ENCODE data around the gene PLEKHA8.

Gene PLEKHA8

GRCh38 chr7:30172451-30172850 is 144.2 kb downstream of the PLEKHA8 start:
- no peak for TF ChIP-seq POLR2A (IDR thresholded peaks at IDR 0.05; ENCODE audit: low read length)
- no peak for TF ChIP-seq GATA1 (IDR thresholded peaks at IDR 0.05; ENCODE audit: low read depth, low read length)
- DNase-seq: no peak

- DNase-seq: peak; percentile 31 to 33
- TF ChIP-seq POLR2A (IDR thresholded peaks at IDR 0.05; ENCODE audit: low read length): no peak
- no peak for TF ChIP-seq GATA1 (IDR thresholded peaks at IDR 0.05; ENCODE audit: low read depth, low read length)
These were observed 145.1 kb downstream of the PLEKHA8 start for GRCh38 chr7:30173058-30173897.

GRCh38 chr7:30175180-30175579 is 147.0 kb downstream of the PLEKHA8 start:
- no peak for DNase-seq
- TF ChIP-seq POLR2A (IDR thresholded peaks at IDR 0.05; ENCODE audit: low read length): no peak
- no peak for TF ChIP-seq GATA1 (IDR thresholded peaks at IDR 0.05; ENCODE audit: low read depth, low read length)

- no peak for TF ChIP-seq GATA1 (IDR thresholded peaks at IDR 0.05; ENCODE audit: low read depth, low read length)
- no peak for DNase-seq
These were observed 147.5 kb downstream of the PLEKHA8 start for GRCh38 chr7:30175636-30176147.

- DNase-seq: peak; percentile 14 to 47
- TF ChIP-seq POLR2A (IDR thresholded peaks at IDR 0.05; ENCODE audit: low read length): no peak
- no peak for TF ChIP-seq GATA1 (IDR thresholded peaks at IDR 0.05; ENCODE audit: low read depth, low read length)
These were observed 148.4 kb downstream of the PLEKHA8 start for GRCh38 chr7:30176463-30177109.

DNA sequence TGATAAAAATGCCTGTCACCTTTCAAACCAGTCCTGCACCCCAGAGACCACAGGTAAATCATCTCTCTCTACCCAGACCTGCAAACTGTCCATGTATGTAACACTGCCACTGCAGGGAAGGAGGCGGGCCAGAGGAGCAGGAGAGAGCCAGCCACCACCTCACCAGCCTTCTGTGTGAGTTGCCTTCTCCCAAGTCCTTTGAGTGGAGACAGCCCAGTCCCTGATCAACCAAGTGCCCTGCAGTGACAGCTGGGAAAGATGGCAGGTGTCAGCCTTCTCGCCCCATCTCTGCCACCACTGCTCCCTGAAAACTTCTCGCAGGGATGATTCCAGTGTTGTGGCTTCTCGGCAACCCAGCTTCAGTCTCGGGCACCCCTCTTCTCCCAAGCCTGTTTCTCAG is 149.0 kb downstream of the PLEKHA8 start:
- no peak for TF ChIP-seq POLR2A (IDR thresholded peaks at IDR 0.05; ENCODE audit: low read length)
- no peak for TF ChIP-seq GATA1 (IDR thresholded peaks at IDR 0.05; ENCODE audit: low read depth, low read length)
- DNase-seq: no peak

GRCh38 chr7:30177965-30178364 is 149.8 kb downstream of the PLEKHA8 start:
- TF ChIP-seq GATA1 (IDR thresholded peaks at IDR 0.05; ENCODE audit: low read depth, low read length): no peak
- no peak for TF ChIP-seq POLR2A (IDR thresholded peaks at IDR 0.05; ENCODE audit: low read length)

GRCh38 chr7:30178748-30179436 is 150.7 kb downstream of the PLEKHA8 start:
- TF ChIP-seq POLR2A (IDR thresholded peaks at IDR 0.05; ENCODE audit: low read length) (no peak), GATA1 (IDR thresholded peaks at IDR 0.05; ENCODE audit: low read depth, low read length) (no peak)
- DNase-seq: no peak

More at GRCh38 chr7:30177965-30178364, 149.8 kb downstream of the PLEKHA8 start:
- no peak for DNase-seq
